GM11168 (cell line): Measurements from ENCODE around the gene GARNL3.

ENCODE experiments used
- in situ Hi-C: fragments of 300-500 bp; cut with MboI; formaldehyde crosslinking; loops from one replicate; pipeline ENCODE4 v1.12.0; 2022; ENCODE audit warnings: low sequenced_read_pairs; ENCODE audit not compliant: unreplicated experiment

GARNL3 gene

GRCh38 chr9:127273326-127273725, 8.8 kb downstream of the GARNL3 start:
- in situ Hi-C loops = no loop called here

GRCh38 chr9:127277099-127277498, 12.5 kb downstream of the GARNL3 start:
- in situ Hi-C loops = no loop called here

- in situ Hi-C loops = no loop called here
Measured at GRCh38 chr9:127277770-127278169, 13.2 kb downstream of the GARNL3 start.

GRCh38 chr9:127278372-127278771, 13.8 kb downstream of the GARNL3 start:
- in situ Hi-C loops = no loop called here

- in situ Hi-C loops = no loop called here
Measured at GRCh38 chr9:127279717-127280285, 15.2 kb downstream of the GARNL3 start.

GRCh38 chr9:127280880-127281660, 16.5 kb downstream of the GARNL3 start:
- in situ Hi-C loops = no loop called here

GRCh38 chr9:127281891-127282290, 17.3 kb downstream of the GARNL3 start:
- in situ Hi-C loops = no loop called here

GRCh38 chr9:127282611-127283010, 18.0 kb downstream of the GARNL3 start:
- in situ Hi-C loops = no loop called here

- in situ Hi-C loops = no loop called here
Measured at GRCh38 chr9:127283135-127283534, 18.6 kb downstream of the GARNL3 start.

- in situ Hi-C loops = no loop called here
Measured at GRCh38 chr9:127283917-127284497, 19.4 kb downstream of the GARNL3 start.

GRCh38 chr9:127285965-127286364, 21.4 kb downstream of the GARNL3 start:
- in situ Hi-C loops = no loop called here

GRCh38 chr9:127290561-127291065, 26.0 kb downstream of the GARNL3 start:
- in situ Hi-C loops = no loop called here

GRCh38 chr9:127291246-127291778, 26.7 kb downstream of the GARNL3 start:
- in situ Hi-C loops = no loop called here

GRCh38 chr9:127292415-127292814, 27.8 kb downstream of the GARNL3 start:
- in situ Hi-C loops = no loop called here

- in situ Hi-C loops = no loop called here
Measured at GRCh38 chr9:127293328-127293727, 28.8 kb downstream of the GARNL3 start.

- in situ Hi-C loops = no loop called here
Measured at GRCh38 chr9:127293767-127294166, 29.2 kb downstream of the GARNL3 start.

- in situ Hi-C loops = no loop called here
Measured at GRCh38 chr9:127295005-127295404, 30.4 kb downstream of the GARNL3 start.

GRCh38 chr9:127300886-127301447, 36.4 kb downstream of the GARNL3 start:
- in situ Hi-C loops = loop anchor here (5.0 kb wide), 1 partner anchor 79 kb away; no protein-coding TSS in a partner anchor

GRCh38 chr9:127303830-127304229, 39.3 kb downstream of the GARNL3 start:
- in situ Hi-C loops = loop anchor here (5.0 kb wide), 1 partner anchor 82 kb away; no protein-coding TSS in a partner anchor

GRCh38 chr9:127305206-127305837, 40.7 kb downstream of the GARNL3 start:
- in situ Hi-C loops = no loop called here
